Breast epithelium (tissue), 4 donors: ENCODE results near the gene TIMM44. TPM values are rescaled to one million over a fixed set of nuclear protein-coding genes. Genes with fewer than 3 reads are reported as not detected.
"Not testable (repeated sequence)": the region's sequence is repeated elsewhere in the genome, so short reads cannot be mapped to it uniquely, and the experiment has no call there.

Experiments used
- DNase-seq, 2 donors: peaks; one replicate each; pipeline ENCODE4 v3.0.0-alpha.2; 2019; ENCODE audit warnings: low spot score in 2 of 2
- H3K27ac ChIP-seq, 2 donors: fragments of 200-600 bp; sonication (generic) in 1 of 2; one replicate each; pipeline ENCODE4 v1.5.1; 2016 to 2019; ENCODE audit warnings: mild to moderate bottlenecking in 1 of 2
- H3K27me3 ChIP-seq, 2 donors: fragments of 200-600 bp; sonication (generic) in 1 of 2; one replicate each; pipeline versions ENCODE4 v1.5.1 to v1.6.0; 2017 to 2019; ENCODE audit warnings: control low read depth in 1 of 2, mild to moderate bottlenecking in 1 of 2
- H3K36me3 ChIP-seq: fragments of 200-600 bp; one replicate; pipeline ENCODE4 v1.5.1; 2019
- H3K4me1 ChIP-seq, 2 donors: fragments of 200-600 bp; sonication (generic); one replicate each; pipeline ENCODE4 v1.5.1; 2016 to 2019; ENCODE audit warnings: control low read depth in 1 of 2
- H3K4me3 ChIP-seq, 3 donors: fragments of 200-600 bp; sonication (generic); 1 replicate in 2 of 3; 2 replicates in 1 of 3; pipeline ENCODE4 v1.5.1; 2016 to 2019; ENCODE audit warnings: mild to moderate bottlenecking in 3 of 3, moderate library complexity in 2 of 3
- H3K9me3 ChIP-seq, 2 donors: fragments of 200-600 bp; sonication (generic) in 1 of 2; one replicate each; pipeline ENCODE4 v1.5.1; 2016 to 2019; ENCODE audit warnings: control low read depth in 1 of 2
- CTCF ChIP-seq, 3 donors: fragments of 450-650 bp; IDR thresholded peaks; one replicate each; pipeline ENCODE4 v1.5.1; 2016 to 2017; ENCODE audit warnings: antibody characterized with exemption in 3 of 3, mild to moderate bottlenecking in 3 of 3, moderate library complexity in 3 of 3
- POLR2A ChIP-seq: fragments of 450-650 bp; IDR thresholded peaks from one replicate; pipeline ENCODE4 v1.6.1; 2016; ENCODE audit warnings: antibody characterized with exemption, mild to moderate bottlenecking, moderate library complexity
- POLR2AphosphoS5 ChIP-seq, 3 donors: sonication (generic); formaldehyde crosslinking; IDR thresholded peaks; one replicate each; pipeline ENCODE4 v1.6.1; 2017; ENCODE audit warnings: antibody characterized with exemption in 3 of 3
- intact Hi-C: fragments of 100-400 bp; cut with DNase I; formaldehyde crosslinking; loops from one replicate; pipeline ENCODE4 v1.15.1; 2023; ENCODE audit warnings: low total_unique reads
- total RNA-seq, 3 donors: library from RNA; depleted of rRNA; stranded (reverse); fragments of >200 nt; gene quantifications; one replicate each; pipeline ENCODE4 v1.1.0, GENCODE V29; 2016

TIMM44 gene
- total RNA-seq, 3 donors from 2014 or later = 29.3 to 59.6 (median 57.8) TPM

GRCh38 chr19:7965259-7965841 is 21.9 kb upstream of the TIMM44 start:
- DNase-seq = no peak
- Histone ChIP-seq H3K27me3 (no peaks in the 10 kb centered on the region), H3K4me3 (no peak overlapping the region), H3K36me3 (no peaks in the 10 kb centered on the region), H3K27ac (peak overlapping the region; percentile 51 to 70), H3K4me1 (no peaks in the 10 kb centered on the region), H3K9me3 (no peaks in the 10 kb centered on the region)
- intact Hi-C loops = no loop called here
- no peak for TF ChIP-seq CTCF (IDR thresholded peaks at IDR 0.05)
- TF ChIP-seq POLR2AphosphoS5 (IDR thresholded peaks at IDR 0.05) = no peak
- TF ChIP-seq POLR2A = no peak

GRCh38 chr19:7963566-7963965 is 20.1 kb upstream of the TIMM44 start:
- Histone ChIP-seq H3K36me3 (no peaks in the 10 kb centered on the region), H3K4me1 (no peaks in the 10 kb centered on the region), H3K9me3 (no peaks in the 10 kb centered on the region), H3K4me3 (no peak overlapping the region), H3K27ac (no peak overlapping the region), H3K27me3 (no peaks in the 10 kb centered on the region)
- no peak for TF ChIP-seq POLR2AphosphoS5 (IDR thresholded peaks at IDR 0.05)
- TF ChIP-seq CTCF (IDR thresholded peaks at IDR 0.05) = no peak
- TF ChIP-seq POLR2A = no peak
- DNase-seq = no peak
- intact Hi-C loops = no loop called here

- Histone ChIP-seq H3K27me3 (no peaks in the 10 kb centered on the region), H3K4me3 (no peak overlapping the region), H3K4me1 (no peaks in the 10 kb centered on the region), H3K27ac (no peak overlapping the region), H3K36me3 (no peaks in the 10 kb centered on the region), H3K9me3 (no peaks in the 10 kb centered on the region)
- intact Hi-C loops = no loop called here
- no peak for DNase-seq
- no peak for TF ChIP-seq CTCF (IDR thresholded peaks at IDR 0.05)
- no peak for TF ChIP-seq POLR2AphosphoS5 (IDR thresholded peaks at IDR 0.05)
- no peak for TF ChIP-seq POLR2A
Observed at GRCh38 chr19:7962644-7963268, 19.3 kb upstream of the TIMM44 start.

- intact Hi-C loops = no loop called here
- H3K36me3 ChIP-seq = no peaks in the 10 kb centered on the region
Observed at GRCh38 chr19:7961920-7962626, 18.6 kb upstream of the TIMM44 start.

GRCh38 chr19:7961082-7961481 is 17.6 kb upstream of the TIMM44 start:
- H3K4me3 ChIP-seq, H3K27ac ChIP-seq, intact Hi-C loops, DNase-seq, H3K27me3 ChIP-seq, H3K4me1 ChIP-seq, H3K36me3 ChIP-seq, H3K9me3 ChIP-seq: not testable (repeated sequence)

More at GRCh38 chr19:7961920-7962626, 18.6 kb upstream of the TIMM44 start:
- no peaks in the 10 kb centered on the region for H3K27me3 ChIP-seq
- no peak overlapping the region for H3K4me3 ChIP-seq
- no peaks in the 10 kb centered on the region for H3K9me3 ChIP-seq
- no peaks in the 10 kb centered on the region for H3K4me1 ChIP-seq
- DNase-seq = no peak
- no peak for TF ChIP-seq POLR2A
- TF ChIP-seq CTCF (IDR thresholded peaks at IDR 0.05) = no peak
- no peak for TF ChIP-seq POLR2AphosphoS5 (IDR thresholded peaks at IDR 0.05)
- no peak overlapping the region for H3K27ac ChIP-seq
